SH-SY5Y (cell line): ENCODE measurements around the gene SKAP2.

Experiments used
- GATA2 ChIP-seq: IDR thresholded peaks from 2 replicates; pipeline ENCODE4 v1.6.1; 2011; ENCODE audit warnings: mild to moderate bottlenecking, low read depth, low read length
- GATA3 ChIP-seq: IDR thresholded peaks from 2 replicates; pipeline ENCODE4 v1.6.1; 2011; ENCODE audit warnings: low read depth, mild to moderate bottlenecking, low read length, moderate library complexity

DNA sequence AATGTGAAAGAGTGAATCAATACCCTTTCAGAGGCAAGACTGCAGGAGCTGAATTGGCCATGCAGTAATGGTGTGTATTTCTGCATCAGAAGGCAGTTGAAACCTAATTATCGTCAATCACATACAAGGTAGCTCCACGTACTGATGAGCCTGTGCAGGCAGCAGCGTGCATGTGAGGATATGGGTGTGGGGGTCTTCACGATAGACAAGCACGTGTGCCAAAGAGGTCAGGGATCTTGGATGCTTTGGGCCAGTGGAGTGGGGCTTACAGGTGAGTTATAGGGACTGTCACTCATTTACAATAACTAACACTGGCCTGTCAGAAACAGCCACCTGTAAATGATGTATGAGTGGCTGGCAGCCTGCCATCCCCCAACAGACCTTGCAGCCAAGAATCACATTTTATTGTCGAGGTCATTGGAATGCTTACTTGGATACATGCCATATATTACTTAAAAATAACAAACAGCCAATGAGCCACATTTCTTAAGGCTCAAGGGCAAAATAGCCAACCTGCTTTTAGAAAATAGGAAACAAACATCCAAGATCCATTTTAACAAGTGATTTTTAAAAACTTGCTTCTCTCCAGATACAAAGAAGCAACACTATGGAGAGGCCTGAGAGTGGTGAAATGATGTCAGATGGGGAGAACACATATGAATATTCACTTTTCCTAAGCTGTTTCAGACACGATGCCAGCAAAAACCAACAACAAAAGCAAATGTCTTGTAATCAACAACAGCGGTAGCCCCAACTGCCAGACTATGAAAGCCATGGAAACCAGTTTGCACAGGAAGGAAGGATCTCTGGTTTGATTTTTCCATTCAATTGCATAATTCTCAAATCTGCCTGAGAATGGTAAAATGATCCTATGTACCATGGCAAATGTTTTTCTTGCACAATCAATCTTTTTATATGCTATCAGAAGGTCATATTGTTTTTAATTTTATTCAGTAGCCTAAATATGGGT lies 210.7 kb downstream of the SKAP2 start:
- TF ChIP-seq GATA2 (no peak), GATA3 (no peak)
